ENCODE measurements around the gene CBY1. TPM values are rescaled to one million over a fixed set of nuclear protein-coding genes. Genes with fewer than 3 reads are reported as not detected.

The CBY1 gene
- total RNA-seq, 1 donor from 2014 or later, result 39.4 TPM

- no peak for DNase-seq (ENCODE audit: low read depth, low spot score)
- TF ChIP-seq CTCF (conservative IDR thresholded peaks at IDR 0.05), result no peak
- Mint-ChIP-seq H3K36me3 (ENCODE audit: low read depth) (peaks cover 13% of the 10 kb centered on the region), H3K4me1 (peaks cover 9% of the 10 kb centered on the region), H3K27ac (ENCODE audit: unreplicated experiment) (no peak overlapping the region), H3K4me3 (no peak overlapping the region), H3K9me3 (no peaks in the 10 kb centered on the region), H3K27me3 (ENCODE audit: low read depth) (no peaks in the 10 kb centered on the region)
Measured at GRCh38 chr22:38720350-38720749, 63.9 kb downstream of the CBY1 start.

- DNase-seq (ENCODE audit: low read depth, low spot score), result no peak
- Mint-ChIP-seq H3K27me3 (ENCODE audit: low read depth) (no peaks in the 10 kb centered on the region), H3K9me3 (no peaks in the 10 kb centered on the region), H3K36me3 (ENCODE audit: low read depth) (peaks cover 11% of the 10 kb centered on the region), H3K27ac (ENCODE audit: unreplicated experiment) (no peak overlapping the region), H3K4me3 (no peak overlapping the region), H3K4me1 (peaks cover 9% of the 10 kb centered on the region)
- no peak for TF ChIP-seq CTCF (conservative IDR thresholded peaks at IDR 0.05)
Measured at GRCh38 chr22:38721551-38721950, 65.1 kb downstream of the CBY1 start.

Other genes starting within 250 kb of the CBY1 start
- 4.0 and 4.4 TPM in 2 replicates for gene KCNJ4, start 201.4 kb upstream of the CBY1 start, total RNA-seq
- 5.1 and 5.3 TPM in 2 replicates for gene KDELR3, start 188.5 kb upstream of the CBY1 start, total RNA-seq
- gene DDX17, start 150.3 kb upstream of the CBY1 start, total RNA-seq, result 485 and 500 TPM in 2 replicates
- gene DMC1, start 86.5 kb upstream of the CBY1 start, total RNA-seq, result 8.1 and 9.0 TPM in 2 replicates
- gene FAM227A, start 246 bp upstream of the CBY1 start, total RNA-seq, result 7.3 and 7.8 TPM in 2 replicates
- gene TOMM22, start 25.3 kb downstream of the CBY1 start, total RNA-seq, result 105 and 107 TPM in 2 replicates
- 50.5 and 51.8 TPM in 2 replicates for gene JOSD1, start 44.3 kb downstream of the CBY1 start, total RNA-seq
- 73.3 and 75.6 TPM in 2 replicates for gene GTPBP1, start 49.3 kb downstream of the CBY1 start, total RNA-seq
- gene SUN2, start 99.4 kb downstream of the CBY1 start, total RNA-seq, result 39.0 and 41.7 TPM in 2 replicates
- gene DNAL4, start 137.5 kb downstream of the CBY1 start, total RNA-seq, result 18.0 and 18.9 TPM in 2 replicates
- gene NPTXR, start 187.4 kb downstream of the CBY1 start, total RNA-seq, result 9.3 and 9.4 TPM in 2 replicates
- 45.8 and 48.2 TPM in 2 replicates for gene CBX6, start 215.6 kb downstream of the CBY1 start, total RNA-seq

Measured in neural crest cell (in vitro differentiated cells).